ENCODE measurements around the gene TENT5A. TPM values are rescaled to one million over a fixed set of nuclear protein-coding genes. Genes with fewer than 3 reads are reported as not detected.

The TENT5A gene
- total RNA-seq, 1 experiment from 2014 or later, result 2.0 TPM

DNA sequence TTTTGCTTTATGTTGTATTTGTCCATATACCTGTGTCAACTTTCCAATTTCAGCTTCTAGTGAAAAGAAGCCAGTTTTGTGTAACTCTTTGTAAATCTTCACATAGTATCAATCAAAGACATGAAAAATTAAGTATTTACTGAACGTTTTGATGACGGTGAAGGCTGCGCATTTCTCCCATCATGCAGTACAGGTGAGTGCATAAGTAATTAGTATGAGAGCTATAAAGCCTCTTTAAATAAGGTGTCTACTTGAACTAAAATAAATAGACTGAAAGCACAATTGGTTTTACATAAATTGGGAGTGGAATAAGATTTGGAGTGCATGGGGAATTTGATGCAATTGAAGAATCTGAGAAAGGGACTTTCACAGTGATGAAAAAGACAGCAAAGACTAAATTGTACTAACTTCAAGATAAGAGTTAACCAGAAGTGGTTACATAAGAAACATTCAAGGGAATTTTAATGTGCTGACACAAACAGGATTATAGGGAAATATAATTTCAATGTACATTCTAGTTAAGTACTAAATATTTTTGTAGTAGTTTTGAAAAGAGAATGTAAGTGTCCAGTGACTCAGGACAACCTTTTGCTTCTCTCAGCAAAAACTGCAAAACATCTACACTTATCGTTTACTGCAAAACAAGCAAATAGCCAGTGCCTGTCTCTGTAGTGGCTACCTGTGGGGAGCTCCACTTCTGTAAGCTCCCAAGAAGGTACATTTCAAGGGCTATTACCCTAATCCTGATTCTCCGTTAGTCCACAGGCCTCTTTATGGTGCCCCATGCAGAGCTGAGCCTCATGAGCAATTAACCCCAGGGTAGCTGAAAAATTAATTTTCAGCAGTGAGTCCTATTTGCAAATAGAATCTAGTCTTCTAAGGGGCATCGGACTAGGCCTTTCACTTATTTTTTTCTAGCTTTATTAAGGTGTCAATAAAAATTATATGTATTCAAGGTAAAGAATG lies 13.0 kb downstream of the TENT5A start:
- no peak for DNase-seq
- Histone ChIP-seq H3K4me1 (replicated peaks; ENCODE audit: insufficient read depth) (no peaks in the 10 kb centered on the region), H2AFZ (no peak overlapping the region), H3K4me3 (no peak overlapping the region), H3K9me3 (ENCODE audit: insufficient read depth, low read depth) (no peaks in the 10 kb centered on the region), H4K20me1 (ENCODE audit: insufficient read depth) (no peaks in the 10 kb centered on the region), H3K36me3 (ENCODE audit: low read depth) (no peaks in the 10 kb centered on the region), H3F3A (ENCODE audit: insufficient read depth, low read depth) (no peaks in the 10 kb centered on the region), H3K27ac (no peak overlapping the region), H3K9me2 (ENCODE audit: insufficient read depth) (no peaks in the 10 kb centered on the region), H3K4me2 (no peak overlapping the region), H3K27me3 (ENCODE audit: insufficient read depth, low read depth) (no peaks in the 10 kb centered on the region), H3K79me2 (ENCODE audit: low read depth) (no peaks in the 10 kb centered on the region)
- intact Hi-C loops (cut with micrococcal nuclease; ENCODE audit: unreplicated experiment), result no loop called here
- no TSS peak for BruUV-seq (replicated peaks)
- ChIA-PET CTCF (interaction anchor here (0.6 kb wide), 1 partner anchor 125 kb away, joined by 3 read pairs; no protein-coding TSS in a partner anchor), POLR2A (ENCODE audit: unreplicated experiment) (no interaction called here)
- TF ChIP-seq CTCF (conservative IDR thresholded peaks at IDR 0.05) (no peak), EZH2 (IDR thresholded peaks at IDR 0.05; ENCODE audit: low read depth) (no peak)

GRCh38 chr6:81736428-81736827 lies 16.1 kb downstream of the TENT5A start:
- Histone ChIP-seq H3K79me2 (ENCODE audit: low read depth) (no peaks in the 10 kb centered on the region), H4K20me1 (ENCODE audit: insufficient read depth) (no peaks in the 10 kb centered on the region), H3K27ac (no peak overlapping the region), H3K4me3 (no peak overlapping the region), H3K9me3 (ENCODE audit: insufficient read depth, low read depth) (no peaks in the 10 kb centered on the region), H3K36me3 (ENCODE audit: low read depth) (no peaks in the 10 kb centered on the region), H3K4me2 (no peak overlapping the region), H2AFZ (no peak overlapping the region), H3K9me2 (ENCODE audit: insufficient read depth) (no peaks in the 10 kb centered on the region), H3K27me3 (ENCODE audit: insufficient read depth, low read depth) (no peaks in the 10 kb centered on the region), H3F3A (ENCODE audit: insufficient read depth, low read depth) (no peaks in the 10 kb centered on the region), H3K4me1 (replicated peaks; ENCODE audit: insufficient read depth) (no peaks in the 10 kb centered on the region)
- ChIA-PET POLR2A (ENCODE audit: unreplicated experiment) (no interaction called here), CTCF (no interaction called here)
- no TSS peak for BruUV-seq (replicated peaks)
- no peak for DNase-seq
- intact Hi-C loops (cut with micrococcal nuclease; ENCODE audit: unreplicated experiment), result no loop called here
- TF ChIP-seq CTCF (conservative IDR thresholded peaks at IDR 0.05), result no peak
- no peak for TF ChIP-seq EZH2 (IDR thresholded peaks at IDR 0.05; ENCODE audit: low read depth)

DNA sequence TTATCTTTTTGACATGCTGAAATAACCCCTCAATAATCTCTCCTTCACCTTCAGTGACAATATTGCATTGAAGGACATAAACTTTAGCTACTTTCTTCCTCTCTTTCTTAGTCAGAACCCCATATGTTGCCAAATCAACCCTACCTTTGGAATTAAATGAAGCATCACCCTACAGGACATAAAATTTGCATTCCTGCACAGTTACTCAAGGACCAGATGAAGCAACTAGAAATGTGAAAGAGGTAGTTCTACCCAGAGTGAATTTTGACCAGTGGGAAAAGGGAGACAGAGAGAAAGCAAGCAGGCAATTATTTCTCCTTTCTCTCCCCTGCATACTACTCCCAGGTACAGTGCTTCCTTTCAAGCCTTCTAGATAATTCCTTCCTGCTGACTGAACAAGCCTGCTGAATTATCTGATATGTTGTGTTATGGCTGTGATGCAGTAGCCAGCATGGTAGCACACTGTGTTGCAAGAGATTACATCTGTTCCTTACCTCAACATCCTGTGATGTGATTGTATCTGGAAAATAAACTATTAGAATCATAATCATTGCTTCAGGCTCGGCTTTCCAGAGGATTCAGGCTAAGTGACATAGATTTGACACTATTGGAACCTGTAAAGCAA lies 16.6 kb downstream of the TENT5A start:
- Histone ChIP-seq H3K27ac (no peak overlapping the region), H3K36me3 (ENCODE audit: low read depth) (no peaks in the 10 kb centered on the region), H3F3A (ENCODE audit: insufficient read depth, low read depth) (no peaks in the 10 kb centered on the region), H4K20me1 (ENCODE audit: insufficient read depth) (no peaks in the 10 kb centered on the region), H3K4me3 (no peak overlapping the region), H3K79me2 (ENCODE audit: low read depth) (no peaks in the 10 kb centered on the region), H3K27me3 (ENCODE audit: insufficient read depth, low read depth) (no peaks in the 10 kb centered on the region), H3K9me2 (ENCODE audit: insufficient read depth) (no peaks in the 10 kb centered on the region), H3K4me2 (no peak overlapping the region), H2AFZ (no peak overlapping the region), H3K9me3 (ENCODE audit: insufficient read depth, low read depth) (no peaks in the 10 kb centered on the region), H3K4me1 (replicated peaks; ENCODE audit: insufficient read depth) (no peaks in the 10 kb centered on the region)
- POLR2A ChIA-PET (ENCODE audit: unreplicated experiment), result no interaction called here
- CTCF ChIA-PET, result no interaction called here
- intact Hi-C loops (cut with micrococcal nuclease; ENCODE audit: unreplicated experiment), result no loop called here
- no TSS peak for BruUV-seq (replicated peaks)
- no peak for TF ChIP-seq CTCF (conservative IDR thresholded peaks at IDR 0.05)
- TF ChIP-seq EZH2 (IDR thresholded peaks at IDR 0.05; ENCODE audit: low read depth), result no peak
- DNase-seq, result no peak

Measured in PC-9 (cell line).